Mesothelial cell of epicardium (in vitro differentiated cells): ENCODE measurements around the gene MATN4. TPM values are rescaled to one million over a fixed set of nuclear protein-coding genes. Genes with fewer than 3 reads are reported as not detected.

Source experiments
- DNase-seq, 2 experiments: peaks; one replicate each; pipeline ENCODE4 v3.0.0; 2021; ENCODE audit warnings: low spot score in 2 of 2; ENCODE audit not compliant: unreplicated experiment in 2 of 2
- H3K27ac Mint-ChIP-seq: 2 replicates; pipeline ENCODE4 v1.8.0; 2021; ENCODE audit warnings: mixed read lengths
- H3K27me3 Mint-ChIP-seq: 2 replicates; pipeline ENCODE4 v1.8.0; 2021; ENCODE audit warnings: low read depth, mixed read lengths
- H3K36me3 Mint-ChIP-seq: 2 replicates; pipeline ENCODE4 v1.8.0; 2021; ENCODE audit warnings: mixed read lengths
- H3K4me1 Mint-ChIP-seq: 2 replicates; pipeline ENCODE4 v1.8.0; 2021; ENCODE audit warnings: mixed read lengths
- H3K4me3 Mint-ChIP-seq: 2 replicates; pipeline ENCODE4 v1.8.0; 2021; ENCODE audit warnings: mild to moderate bottlenecking, moderate library complexity, mixed read lengths
- H3K9me3 Mint-ChIP-seq: 2 replicates; pipeline ENCODE4 v1.8.0; 2021; ENCODE audit warnings: mixed read lengths
- CTCF ChIP-seq: fragments of 200-600 bp; sonication (generic); IDR thresholded peaks from one replicate; pipeline ENCODE4 v1.5.0; 2021; ENCODE audit warnings: antibody characterized with exemption; ENCODE audit not compliant: unreplicated experiment
- total RNA-seq: library from RNA; stranded (reverse); gene quantifications from 3 replicates; pipeline ENCODE4 v1.2.1, GENCODE V29; 2021

Gene MATN4
- total RNA-seq, 1 donor from 2014 or later = not detected

GRCh38 chr20:45346291-45346718 lies 38.2 kb upstream of the MATN4 start:
- no peak for TF ChIP-seq CTCF
- no peak for DNase-seq
- Mint-ChIP-seq H3K27me3 (no peaks in the 10 kb centered on the region), H3K4me1 (peaks cover 65% of the 10 kb centered on the region), H3K4me3 (peak overlapping the region; percentile 83), H3K9me3 (no peaks in the 10 kb centered on the region), H3K27ac (peak overlapping the region; percentile 89), H3K36me3 (no peaks in the 10 kb centered on the region)

GRCh38 chr20:45345104-45345936 lies 37.2 kb upstream of the MATN4 start:
- Mint-ChIP-seq H3K36me3 (peaks cover under 1% of the 10 kb centered on the region), H3K4me1 (peaks cover 74% of the 10 kb centered on the region), H3K27ac (peak overlapping the region; percentile 69), H3K27me3 (no peaks in the 10 kb centered on the region), H3K4me3 (peak overlapping the region; percentile 43), H3K9me3 (no peaks in the 10 kb centered on the region)
- no peak for TF ChIP-seq CTCF
- no peak for DNase-seq

GRCh38 chr20:45344168-45344860 lies 36.2 kb upstream of the MATN4 start:
- no peak for DNase-seq
- H3K4me3 Mint-ChIP-seq = no peak overlapping the region
- no peaks in the 10 kb centered on the region for H3K27me3 Mint-ChIP-seq
- no peak for TF ChIP-seq CTCF
- peak overlapping the region; percentile 97 for H3K27ac Mint-ChIP-seq
- H3K9me3 Mint-ChIP-seq = no peaks in the 10 kb centered on the region
- peaks cover 2% of the 10 kb centered on the region for H3K36me3 Mint-ChIP-seq
- peaks cover 78% of the 10 kb centered on the region for H3K4me1 Mint-ChIP-seq

GRCh38 chr20:45343532-45344167 lies 35.6 kb upstream of the MATN4 start:
- TF ChIP-seq CTCF = no peak
- no peak for DNase-seq
- no peaks in the 10 kb centered on the region for H3K9me3 Mint-ChIP-seq
- H3K4me3 Mint-ChIP-seq = peak overlapping the region; percentile 13
- H3K36me3 Mint-ChIP-seq = peaks cover 2% of the 10 kb centered on the region
- peak overlapping the region; percentile 97 for H3K27ac Mint-ChIP-seq
- H3K27me3 Mint-ChIP-seq = no peaks in the 10 kb centered on the region
- peaks cover 84% of the 10 kb centered on the region for H3K4me1 Mint-ChIP-seq

GRCh38 chr20:45342855-45343531 lies 34.9 kb upstream of the MATN4 start:
- Mint-ChIP-seq H3K27me3 (no peaks in the 10 kb centered on the region), H3K36me3 (peaks cover 2% of the 10 kb centered on the region), H3K4me3 (peak overlapping the region; percentile 13), H3K27ac (peak overlapping the region; percentile 97), H3K9me3 (no peaks in the 10 kb centered on the region), H3K4me1 (peaks cover 87% of the 10 kb centered on the region)
- no peak for DNase-seq
- no peak for TF ChIP-seq CTCF
